ENCODE data around the gene RPL9.
"Not testable (repeated sequence)": the region's sequence is repeated elsewhere in the genome, so short reads cannot be mapped to it uniquely, and the experiment has no call there.

Gene RPL9

GRCh38 chr4:39425297-39425696 is 33.4 kb downstream of the RPL9 start:
- not testable (repeated sequence) for DNase-seq (ENCODE audit: low spot score)

- no peak for DNase-seq (ENCODE audit: low spot score)
Measured at GRCh38 chr4:39422247-39422646, 36.5 kb downstream of the RPL9 start.

- DNase-seq (ENCODE audit: low spot score): no peak
Measured at GRCh38 chr4:39415678-39416283, 42.9 kb downstream of the RPL9 start.

GRCh38 chr4:39411561-39411960 is 47.2 kb downstream of the RPL9 start:
- not testable (repeated sequence) for DNase-seq (ENCODE audit: low spot score)

- DNase-seq (ENCODE audit: low spot score): no peak
Measured at GRCh38 chr4:39410415-39410814, 48.3 kb downstream of the RPL9 start.

- DNase-seq (ENCODE audit: low spot score): no peak
Measured at GRCh38 chr4:39407584-39407885, 51.2 kb downstream of the RPL9 start.

- no peak for DNase-seq (ENCODE audit: low spot score)
Measured at GRCh38 chr4:39406763-39407583, 51.7 kb downstream of the RPL9 start, which contains the start of gene KLB. Gene KLB, plus strand, starts transcription at chr4:39406930. Its CDS starts 20 bp downstream, at chr4:39406950.

All from AG08396 (cell line).